NCI-H1930 (cell line): ENCODE data around the gene DSG2.
"Not testable (repeated sequence)": the region's sequence is repeated elsewhere in the genome, so short reads cannot be mapped to it uniquely, and the experiment has no call there.

Source experiments
- DNase-seq, 2 experiments: peaks; one replicate each; lab custom pipeline; 2025; lab: John Stamatoyannopoulos, UW

DSG2 gene

GRCh38 chr18:31500051-31500688 is 2.2 kb downstream of the DSG2 start:
- no peak for DNase-seq

GRCh38 chr18:31503011-31503410 is 5.0 kb downstream of the DSG2 start:
- no peak for DNase-seq

GRCh38 chr18:31504455-31505147 is 6.6 kb downstream of the DSG2 start:
- DNase-seq: no peak

GRCh38 chr18:31505156-31505555 is 7.2 kb downstream of the DSG2 start:
- no peak for DNase-seq

- no peak for DNase-seq
These were observed 8.2 kb downstream of the DSG2 start for GRCh38 chr18:31506024-31506742.

- not testable (repeated sequence) for DNase-seq
These were observed 9.1 kb downstream of the DSG2 start for GRCh38 chr18:31507124-31507523.

- no peak for DNase-seq
These were observed 10.8 kb downstream of the DSG2 start for GRCh38 chr18:31508781-31509180.

GRCh38 chr18:31509571-31509970 is 11.6 kb downstream of the DSG2 start:
- no peak for DNase-seq

- no peak for DNase-seq
These were observed 12.3 kb downstream of the DSG2 start for GRCh38 chr18:31510319-31510718.

GRCh38 chr18:31511098-31511497 is 13.1 kb downstream of the DSG2 start:
- no peak for DNase-seq

- no peak for DNase-seq
These were observed 14.3 kb downstream of the DSG2 start for GRCh38 chr18:31512203-31512764.

- no peak for DNase-seq
These were observed 15.4 kb downstream of the DSG2 start for GRCh38 chr18:31513189-31513935.

GRCh38 chr18:31516437-31516836 is 18.5 kb downstream of the DSG2 start:
- no peak for DNase-seq

GRCh38 chr18:31526374-31526773 is 28.4 kb downstream of the DSG2 start:
- DNase-seq: no peak

GRCh38 chr18:31533236-31533635 is 35.3 kb downstream of the DSG2 start:
- no peak for DNase-seq

- no peak for DNase-seq
These were observed 40.9 kb downstream of the DSG2 start for GRCh38 chr18:31538837-31539236.

GRCh38 chr18:31546476-31546875 is 48.5 kb downstream of the DSG2 start:
- DNase-seq: no peak

- no peak for DNase-seq
These were observed 50.9 kb downstream of the DSG2 start for GRCh38 chr18:31548853-31549252.

GRCh38 chr18:31549416-31549815 is 51.4 kb downstream of the DSG2 start:
- no peak for DNase-seq

- no peak for DNase-seq
These were observed 53.9 kb downstream of the DSG2 start for GRCh38 chr18:31551883-31552282.

GRCh38 chr18:31553800-31554199 is 55.8 kb downstream of the DSG2 start:
- DNase-seq: no peak

GRCh38 chr18:31554776-31555175 is 56.8 kb downstream of the DSG2 start:
- no peak for DNase-seq
